Tibial nerve (tissue), 4 donors: ENCODE data around the gene DNASE1L2. TPM values are rescaled to one million over a fixed set of nuclear protein-coding genes. Genes with fewer than 3 reads are reported as not detected.

ENCODE experiments used
- DNase-seq, 2 donors: peaks; one replicate each; pipeline ENCODE4 v3.0.0-alpha.2; 2019; ENCODE audit warnings: low spot score in 2 of 2
- H3K27ac ChIP-seq, 4 donors: fragments of 200-600 bp; sonication (generic) in 3 of 4; one replicate each; pipeline ENCODE4 v1.5.1; 2017 to 2019; ENCODE audit warnings: mild to moderate bottlenecking in 1 of 4
- H3K27me3 ChIP-seq, 2 donors: fragments of 200-600 bp; sonication (generic) in 1 of 2; one replicate each; pipeline versions ENCODE4 v1.5.1 to v1.6.0; 2017 to 2019
- H3K36me3 ChIP-seq, 3 donors: fragments of 200-600 bp; sonication (generic); one replicate each; pipeline ENCODE4 v1.5.1; 2018 to 2019
- H3K4me1 ChIP-seq, 4 donors: fragments of 200-600 bp; sonication (generic) in 3 of 4; one replicate each; pipeline ENCODE4 v1.5.1; 2017 to 2019
- H3K4me3 ChIP-seq, 4 donors: fragments of 200-600 bp; sonication (generic) in 3 of 4; one replicate each; pipeline ENCODE4 v1.5.1; 2017 to 2019; ENCODE audit warnings: mild to moderate bottlenecking in 1 of 4, moderate library complexity in 1 of 4
- H3K9me3 ChIP-seq, 4 donors: fragments of 200-600 bp; sonication (generic) in 3 of 4; one replicate each; pipeline ENCODE4 v1.5.1; 2017 to 2019
- CTCF ChIP-seq, 5 experiments: fragments of 200-600 bp in 3 of 5; fragments of 450-650 bp in 2 of 5; sonication (generic) in 3 of 5; IDR thresholded peaks; one replicate each; pipeline ENCODE4 v1.5.1; 2016 to 2019; ENCODE audit warnings: antibody characterized with exemption in 5 of 5, mild to moderate bottlenecking in 3 of 5, moderate library complexity in 2 of 5
- EP300 ChIP-seq, 2 donors: sonication (generic); formaldehyde crosslinking; IDR thresholded peaks; one replicate each; pipeline ENCODE4 v1.6.1; 2017; ENCODE audit warnings: antibody characterized with exemption in 2 of 2, mild to moderate bottlenecking in 1 of 2
- POLR2A ChIP-seq, 2 donors: fragments of 450-650 bp; IDR thresholded peaks; one replicate each; pipeline ENCODE4 v1.6.1; 2017; ENCODE audit warnings: antibody characterized with exemption in 2 of 2, mild to moderate bottlenecking in 2 of 2, moderate library complexity in 2 of 2
- WGBS, 2 donors: methylation state at CpG; one replicate each; pipeline ENCODE4 v1.1.5; 2018; 5-methylcytosine and 5-hydroxymethylcytosine counted together
- total RNA-seq, 4 donors: library from RNA; depleted of rRNA; stranded (reverse); fragments of >200 nt; gene quantifications; one replicate each; pipeline ENCODE4 v1.1.0, GENCODE V29; 2016

DNASE1L2 gene
- total RNA-seq, 4 donors from 2014 or later: 0.39 to 5.4 (median 0.64) TPM

- Histone ChIP-seq H3K36me3 (peaks cover 0 to 93% (median 0%) of the 10 kb centered on the region in 3 donors), H3K4me1 (peaks cover 0 to 3% (median 0%) of the 10 kb centered on the region in 4 donors), H3K4me3 (no peak overlapping the region), H3K27ac (no peak overlapping the region), H3K9me3 (no peaks in the 10 kb centered on the region), H3K27me3 (no peaks in the 10 kb centered on the region)
- 81 to 85% methylated on average over 24 of the region's 26 CpGs for WGBS, 2 donors
- no peak for TF ChIP-seq EP300 (IDR thresholded peaks at IDR 0.05)
- TF ChIP-seq POLR2A (IDR thresholded peaks at IDR 0.05): no peak
- TF ChIP-seq CTCF (IDR thresholded peaks at IDR 0.05): no peak
- no peak for DNase-seq
These were observed 46.8 kb downstream of the DNASE1L2 start for GRCh38 chr16:2282866-2283555.

- WGBS, 2 donors: 84 to 86% methylated on average over 18 to 37 of the region's 37 CpGs
- peaks cover 0 to 93% (median 0%) of the 10 kb centered on the region in 3 donors for H3K36me3 ChIP-seq
These were observed 47.9 kb downstream of the DNASE1L2 start for GRCh38 chr16:2284001-2284770.

DNA sequence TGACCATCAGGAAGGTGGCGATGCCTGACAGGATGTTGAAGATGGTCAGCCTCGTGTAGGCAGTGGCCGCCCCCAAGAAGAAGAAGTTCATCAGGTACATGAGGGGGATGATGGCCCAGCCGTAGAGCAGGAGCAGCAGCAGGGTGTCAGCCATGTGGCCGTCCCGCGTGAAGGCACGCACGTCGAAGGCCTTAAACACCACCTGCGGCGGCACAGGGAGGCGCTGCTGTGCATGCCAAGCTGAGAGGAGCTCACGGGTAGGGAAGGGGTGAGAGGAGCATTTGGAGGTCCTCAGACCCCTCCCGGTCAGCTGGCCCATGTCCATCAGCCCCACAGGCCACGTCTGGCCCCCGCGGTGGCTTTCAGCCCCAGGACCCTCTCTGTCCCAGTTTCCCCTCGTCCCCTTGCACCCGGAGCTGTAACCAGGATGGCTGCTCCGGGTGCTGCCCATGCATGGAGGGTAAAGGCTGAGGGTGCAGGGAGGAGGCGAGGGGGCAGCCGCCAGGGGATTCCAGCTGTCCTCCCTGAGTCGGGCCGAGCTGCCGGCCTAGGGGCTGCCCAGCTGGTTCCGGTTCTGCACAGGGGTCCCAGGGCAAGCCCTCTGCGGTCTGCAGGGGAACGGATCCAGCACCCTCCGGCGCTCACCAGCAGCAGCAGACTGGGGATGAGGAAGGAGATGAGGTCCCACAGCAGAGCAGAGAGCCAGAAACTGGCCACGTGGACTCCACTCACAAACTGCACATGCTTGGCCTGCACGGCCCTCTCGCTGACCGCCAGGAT is 48.7 kb downstream of the DNASE1L2 start:
- Histone ChIP-seq H3K4me3 (no peak overlapping the region), H3K27ac (no peak overlapping the region), H3K9me3 (no peaks in the 10 kb centered on the region), H3K27me3 (no peaks in the 10 kb centered on the region), H3K36me3 (peaks cover 0 to 93% (median 0%) of the 10 kb centered on the region in 3 donors), H3K4me1 (peaks cover 0 to 3% (median 0%) of the 10 kb centered on the region in 4 donors)
- no peak for TF ChIP-seq EP300 (IDR thresholded peaks at IDR 0.05)
- no peak for TF ChIP-seq POLR2A (IDR thresholded peaks at IDR 0.05)
- no peak for TF ChIP-seq CTCF (IDR thresholded peaks at IDR 0.05)
- 79 to 85% methylated on average over 29 to 34 of the region's 35 CpGs for WGBS, 2 donors
- DNase-seq: no peak

More at GRCh38 chr16:2284001-2284770, 47.9 kb downstream of the DNASE1L2 start:
- H3K27me3 ChIP-seq: no peaks in the 10 kb centered on the region
- H3K4me3 ChIP-seq: no peak overlapping the region
- H3K4me1 ChIP-seq: peaks cover 0 to 3% (median 0%) of the 10 kb centered on the region in 4 donors
- H3K9me3 ChIP-seq: no peaks in the 10 kb centered on the region
- DNase-seq: no peak
- no peak overlapping the region for H3K27ac ChIP-seq
- TF ChIP-seq POLR2A (IDR thresholded peaks at IDR 0.05) (no peak), EP300 (IDR thresholded peaks at IDR 0.05) (no peak), CTCF (IDR thresholded peaks at IDR 0.05) (no peak)

DNA sequence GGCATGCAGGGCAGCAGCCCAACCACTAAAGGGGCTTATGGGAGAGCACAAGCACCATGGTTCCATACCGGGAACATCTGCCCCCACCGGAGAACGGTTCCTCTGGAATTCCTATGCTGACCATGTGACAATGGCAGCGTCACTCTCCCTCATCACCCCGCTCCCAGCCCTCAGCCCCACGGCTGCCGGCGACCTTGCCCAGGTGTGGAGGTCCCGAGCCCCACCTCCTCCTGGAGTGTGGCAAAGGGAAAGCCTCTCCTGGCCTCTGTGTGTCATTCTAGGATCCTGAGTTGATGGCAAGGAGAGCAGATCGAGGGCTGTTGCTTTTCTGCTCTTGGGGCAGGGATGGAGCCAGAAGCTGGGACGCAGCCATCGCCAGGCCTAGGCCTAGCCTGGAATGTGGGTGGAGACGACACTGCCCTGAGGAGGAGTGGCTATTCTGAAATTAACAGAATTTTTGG is 49.5 kb downstream of the DNASE1L2 start:
- Histone ChIP-seq H3K27ac (no peak overlapping the region), H3K9me3 (no peaks in the 10 kb centered on the region), H3K4me3 (no peak overlapping the region), H3K27me3 (no peaks in the 10 kb centered on the region), H3K4me1 (peaks cover 0 to 3% (median 0%) of the 10 kb centered on the region in 4 donors), H3K36me3 (peaks cover 0 to 93% (median 0%) of the 10 kb centered on the region in 3 donors)
- TF ChIP-seq POLR2A (IDR thresholded peaks at IDR 0.05) (no peak), EP300 (IDR thresholded peaks at IDR 0.05) (no peak), CTCF (IDR thresholded peaks at IDR 0.05) (no peak)
- DNase-seq: no peak
- WGBS, 2 donors: 73 to 75% methylated on average over 11 to 13 of the region's 13 CpGs
